ENCODE results near the gene FBXO8. TPM values are rescaled to one million over a fixed set of nuclear protein-coding genes. Genes with fewer than 3 reads are reported as not detected.

The FBXO8 gene
- total RNA-seq, 1 donor from 2014 or later = 16.6 TPM

DNA sequence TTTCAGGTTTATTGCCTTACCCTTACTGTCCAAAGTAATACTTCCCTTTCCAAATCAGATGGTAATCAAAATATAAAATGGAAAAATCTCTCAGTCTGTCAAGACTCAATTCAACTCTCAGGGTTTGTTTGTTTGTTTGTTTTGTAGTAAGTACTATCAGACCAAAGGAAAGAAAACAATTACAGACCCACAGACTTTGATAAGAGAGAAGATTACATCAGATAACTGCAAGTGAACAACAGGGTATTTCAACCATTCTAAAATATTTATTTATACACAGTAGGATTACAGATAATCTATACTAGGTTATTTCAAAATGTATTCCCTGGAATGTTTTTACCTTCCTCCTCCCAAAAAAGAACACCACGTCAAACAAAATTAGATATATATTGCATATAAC, 28.9 kb downstream of the FBXO8 start:
- intact Hi-C loops (cut with micrococcal nuclease) = no loop called here

DNA sequence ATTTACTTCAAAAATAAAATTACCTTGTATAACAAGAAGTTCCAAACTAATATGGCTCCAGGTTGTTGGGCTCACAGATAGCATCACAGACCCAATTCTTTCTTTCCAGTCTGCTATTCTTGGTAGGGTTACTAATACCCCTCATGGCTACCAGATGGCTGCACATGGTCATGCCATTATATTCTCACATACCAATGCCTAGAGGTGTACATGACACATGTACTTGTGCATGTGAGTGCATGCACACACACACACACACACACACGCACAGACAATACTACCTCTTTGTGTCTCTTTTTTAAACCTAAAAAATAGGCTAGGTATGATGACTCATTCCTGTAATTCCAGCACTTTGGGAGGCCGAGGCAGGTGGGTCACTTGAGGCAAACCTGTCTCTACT, 31.1 kb downstream of the FBXO8 start:
- intact Hi-C loops (cut with micrococcal nuclease) = no loop called here

DNA sequence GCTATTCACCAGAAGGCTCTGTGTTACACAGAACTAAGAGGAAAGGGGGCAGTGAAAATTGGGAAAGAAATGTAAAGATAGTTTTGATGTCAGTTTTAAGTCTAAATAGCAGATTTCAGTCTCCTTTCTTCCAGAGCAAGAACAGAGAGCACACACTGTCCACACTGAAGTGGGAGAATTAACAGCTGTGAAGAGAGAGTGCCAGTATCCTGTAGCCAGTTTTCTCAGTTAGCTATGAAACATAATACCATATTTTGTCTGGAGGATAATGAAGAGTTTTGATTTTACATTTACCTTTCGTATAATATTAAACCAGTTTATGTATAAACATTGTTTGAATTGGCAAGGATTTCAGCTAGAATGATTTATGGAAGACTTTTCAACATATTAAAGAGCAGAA, 35.1 kb downstream of the FBXO8 start:
- intact Hi-C loops (cut with micrococcal nuclease) = no loop called here

DNA sequence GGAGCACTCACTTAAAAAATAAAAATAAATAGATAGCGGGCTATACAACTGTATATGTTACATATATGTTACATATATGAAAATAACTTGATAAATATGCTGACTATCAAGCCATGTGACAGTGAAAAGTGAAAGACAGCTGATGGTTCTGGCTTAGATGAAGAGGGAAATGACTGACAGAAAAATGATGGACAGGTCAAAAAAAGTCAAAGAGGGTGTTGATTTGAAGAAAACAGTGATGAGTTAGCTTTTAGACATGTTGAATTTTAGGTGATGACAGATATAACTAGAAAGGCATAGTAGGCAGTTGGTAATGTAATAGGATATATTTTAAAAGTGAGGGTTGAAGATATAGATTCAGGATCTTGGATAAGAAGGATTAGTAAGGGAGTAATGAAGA, 37.8 kb downstream of the FBXO8 start:
- intact Hi-C loops (cut with micrococcal nuclease) = no loop called here

DNA sequence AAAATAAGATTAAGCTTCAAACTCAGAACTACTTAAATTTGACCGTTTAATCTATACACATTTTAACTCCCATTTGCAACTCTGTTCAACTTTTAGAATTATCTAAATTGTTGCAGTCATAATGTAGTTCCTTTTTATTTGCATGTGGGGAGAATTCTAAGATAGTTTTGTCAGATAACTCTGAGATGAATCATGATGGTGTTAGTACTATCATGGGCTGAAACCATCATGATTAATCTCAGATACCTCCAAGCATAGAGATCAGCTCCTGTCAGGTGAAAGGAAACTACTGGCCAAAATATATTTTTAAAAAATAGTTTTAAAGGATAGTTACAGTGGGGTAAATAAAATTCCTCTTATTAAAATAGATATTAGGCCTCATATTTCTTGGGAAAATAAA, 39.0 kb downstream of the FBXO8 start:
- intact Hi-C loops (cut with micrococcal nuclease) = no loop called here

DNA sequence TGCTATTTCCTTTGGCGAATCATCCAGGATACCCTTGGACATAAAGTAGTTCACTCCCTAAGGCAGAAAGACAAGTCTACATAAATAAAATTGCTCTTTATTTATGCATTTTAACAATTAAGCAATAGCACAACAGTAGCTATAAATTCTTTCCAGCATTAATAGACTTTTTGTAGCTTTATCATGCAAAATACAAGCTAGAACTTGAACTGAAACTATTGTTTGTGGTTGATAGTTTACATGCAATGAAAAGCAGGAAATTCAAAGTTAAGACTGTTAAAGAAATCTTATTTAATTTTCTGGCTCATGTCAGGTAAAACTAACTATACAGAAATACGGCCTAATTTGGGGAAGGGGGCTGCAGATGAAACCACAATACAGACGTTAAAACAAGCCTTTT, 42.3 kb downstream of the FBXO8 start:
- intact Hi-C loops (cut with micrococcal nuclease) = no loop called here

DNA sequence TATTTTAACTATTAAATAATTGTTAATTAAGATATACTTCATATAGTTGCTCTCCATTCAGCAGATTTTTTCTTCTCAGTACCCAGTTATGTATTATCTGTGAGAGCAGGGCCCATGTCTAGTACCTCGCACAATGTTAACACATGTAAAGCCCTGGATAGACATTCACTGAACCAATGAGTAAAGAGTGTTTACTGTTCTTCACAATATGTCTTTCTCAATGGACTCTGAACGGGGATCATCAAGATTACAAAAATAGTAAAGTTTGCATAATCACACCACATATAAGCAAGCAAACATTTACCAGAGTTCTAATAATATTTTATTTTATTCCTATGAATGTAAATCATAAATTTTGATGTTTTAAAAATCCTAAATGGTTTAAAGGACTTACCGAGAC, 47.1 kb downstream of the FBXO8 start:
- intact Hi-C loops (cut with micrococcal nuclease) = no loop called here

DNA sequence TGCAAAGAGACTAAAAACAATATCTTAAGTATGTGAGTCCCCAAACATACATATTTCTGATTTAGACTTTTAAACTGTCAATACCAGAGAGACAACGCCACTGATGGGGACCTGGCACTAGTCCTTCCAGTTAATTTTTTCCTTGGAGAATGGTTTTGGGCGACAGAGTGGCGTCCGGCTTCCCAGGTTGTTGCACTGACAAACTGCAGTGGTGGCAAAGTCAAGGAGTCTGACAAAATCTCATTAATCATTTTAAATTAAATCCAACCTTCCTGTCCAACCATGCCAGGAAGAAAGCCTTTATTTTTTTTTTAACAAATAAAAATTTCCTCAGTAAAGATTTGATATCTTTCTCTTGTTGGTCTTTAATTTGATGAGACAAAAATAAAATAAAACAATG, 52.8 kb downstream of the FBXO8 start:
- intact Hi-C loops (cut with micrococcal nuclease) = no loop called here

DNA sequence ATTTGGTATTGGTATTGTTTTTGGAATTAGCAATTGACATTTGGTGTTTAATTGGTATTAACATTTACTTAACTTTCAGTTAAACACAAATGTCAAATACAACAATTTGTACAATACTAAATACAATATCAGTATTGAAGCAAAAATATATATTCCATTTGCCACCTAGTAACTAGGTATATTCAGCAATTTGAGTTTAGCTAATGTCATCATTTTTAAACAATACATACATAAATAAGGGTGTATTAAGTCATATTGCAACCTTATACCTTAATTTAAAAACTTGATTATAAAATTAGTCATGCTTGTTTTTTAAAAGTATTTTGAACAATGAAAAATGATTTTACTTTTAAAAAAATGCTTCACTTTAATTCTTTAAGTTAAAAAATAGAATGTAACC, 53.3 kb downstream of the FBXO8 start:
- intact Hi-C loops (cut with micrococcal nuclease) = no loop called here

DNA sequence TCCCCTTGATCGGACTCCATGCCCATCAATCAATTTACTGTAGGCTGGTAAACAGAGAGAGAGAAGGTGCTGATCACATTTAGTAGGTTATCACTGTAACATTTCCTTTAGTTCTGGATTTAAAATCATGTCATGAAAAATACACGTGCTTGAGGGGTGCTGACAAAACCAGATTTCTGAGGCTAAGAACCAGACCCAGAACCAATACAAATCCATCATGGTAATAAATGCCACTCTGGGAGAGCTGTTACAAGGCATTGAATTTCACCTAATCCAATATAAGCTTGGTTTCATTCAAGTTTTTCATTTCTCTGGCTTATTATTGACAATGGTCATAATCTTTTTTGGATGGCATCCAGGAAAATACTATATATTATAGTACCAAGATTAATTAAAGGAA, 54.5 kb downstream of the FBXO8 start:
- intact Hi-C loops (cut with micrococcal nuclease) = no loop called here

DNA sequence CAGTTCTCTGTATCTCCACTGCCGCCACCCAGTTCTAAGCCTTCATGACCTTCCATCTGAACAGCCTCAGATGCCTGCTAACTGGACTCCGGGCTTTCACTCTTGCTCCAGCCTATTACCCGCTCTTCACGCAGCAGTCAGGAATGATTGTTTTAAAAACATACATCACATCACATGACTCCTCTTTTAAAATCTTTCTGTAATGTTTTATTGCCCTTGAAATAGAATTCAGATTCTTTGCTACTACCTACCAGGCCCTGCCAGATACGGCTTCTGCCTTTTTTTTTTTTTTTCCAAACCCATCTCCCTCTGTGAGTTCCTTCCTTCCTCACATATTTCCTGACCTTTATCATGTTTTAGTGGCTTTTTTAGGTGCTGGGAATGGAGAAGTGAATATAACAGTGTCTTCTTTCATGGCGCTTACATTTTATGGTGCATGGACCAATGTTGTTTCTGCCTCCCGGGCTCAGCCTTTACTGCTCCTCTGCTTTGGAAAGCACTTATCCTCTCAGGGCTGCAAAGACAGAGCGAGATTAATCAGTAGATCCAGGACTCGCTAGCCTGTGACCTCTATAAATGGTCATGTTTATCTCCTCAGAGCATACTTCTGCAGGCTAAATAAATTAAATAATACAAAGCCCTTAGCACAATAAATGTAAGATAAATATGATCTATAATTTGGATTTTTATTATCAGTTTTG, 58.0 kb downstream of the FBXO8 start:
- intact Hi-C loops (cut with micrococcal nuclease) = no loop called here

DNA sequence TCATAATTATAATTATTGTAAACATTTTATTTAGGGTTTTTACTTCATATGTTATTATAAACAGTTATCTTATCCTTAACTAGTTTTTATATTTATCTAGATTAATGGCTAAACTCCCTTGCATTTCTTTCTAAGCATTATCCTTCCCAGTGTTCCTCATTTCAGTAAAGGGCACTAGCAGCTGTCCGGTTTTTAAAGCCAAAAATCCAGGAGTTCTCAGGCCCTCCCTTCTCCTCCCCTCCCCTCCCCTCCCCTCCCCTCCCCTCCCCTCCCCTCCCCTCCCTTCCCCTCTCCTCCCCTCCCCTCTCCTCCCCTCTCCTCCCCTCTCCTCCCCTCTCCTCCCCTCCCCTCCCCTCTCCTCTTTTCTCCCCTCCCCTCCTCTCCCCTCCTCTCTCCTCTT, 58.9 kb downstream of the FBXO8 start:
- intact Hi-C loops (cut with micrococcal nuclease) = no loop called here

DNA sequence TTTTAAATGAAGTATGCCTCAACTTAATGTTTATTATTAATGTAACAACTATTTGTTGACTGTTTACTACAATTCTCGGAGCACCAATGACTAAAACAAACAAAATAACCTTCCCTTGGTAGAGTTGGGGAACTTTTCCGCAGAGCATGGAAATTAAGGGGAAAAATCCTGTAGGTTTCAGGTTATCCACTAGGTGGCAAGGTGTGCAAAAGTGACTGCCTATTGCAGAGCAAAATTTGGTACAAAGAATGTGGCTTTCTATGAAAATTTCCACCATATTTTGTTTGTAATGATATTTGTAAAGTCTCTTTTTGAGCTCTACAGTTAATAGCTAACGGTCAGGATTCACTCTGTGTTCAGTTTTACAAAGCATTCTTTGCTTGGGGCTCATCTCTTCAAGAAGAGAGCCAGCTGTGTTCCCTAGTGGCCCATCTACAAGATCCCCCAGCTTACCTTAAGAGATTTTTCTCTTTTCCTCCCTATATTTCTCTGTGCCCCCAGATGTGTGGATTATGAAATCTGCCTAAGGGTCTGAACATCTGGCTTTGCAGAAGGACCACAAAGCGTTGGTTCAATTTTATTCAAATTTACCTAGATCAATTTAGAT, 61.1 kb downstream of the FBXO8 start:
- intact Hi-C loops (cut with micrococcal nuclease) = loop anchor here (1.0 kb wide), 2 partner anchors 97 to 410 kb away; no protein-coding TSS in a partner anchor

DNA sequence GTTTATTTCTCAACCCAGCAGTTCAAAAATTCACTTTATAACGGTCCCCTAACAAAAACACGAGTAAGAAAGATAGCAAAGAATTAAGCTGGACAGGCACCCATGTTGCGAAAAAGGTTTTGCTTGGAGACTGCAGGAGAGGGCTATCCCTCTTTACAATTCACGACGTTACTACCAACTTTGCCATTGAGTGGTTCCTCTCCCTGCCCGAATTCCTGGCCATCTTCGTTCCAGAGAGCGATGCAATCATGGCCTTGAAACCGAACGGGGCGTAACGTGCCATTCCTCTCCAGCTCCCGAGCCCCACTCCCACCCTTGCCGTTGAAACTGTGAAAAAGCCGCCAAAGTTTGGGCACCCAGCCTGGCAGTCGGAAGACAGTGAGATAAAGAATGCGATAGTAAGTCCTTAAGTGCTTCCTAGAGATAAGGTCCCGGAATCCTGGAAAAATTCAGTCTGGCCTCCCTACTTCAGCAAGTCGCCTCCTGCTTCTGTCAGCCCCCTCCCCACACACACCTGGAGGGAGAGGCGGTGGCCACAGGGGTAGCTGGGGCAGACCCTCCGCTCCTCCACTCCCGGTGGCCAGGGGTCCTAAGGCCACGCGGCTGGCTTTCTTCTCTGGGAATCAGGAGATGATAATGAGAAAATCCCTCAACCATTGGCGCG, 65.2 kb downstream of the FBXO8 start:
- intact Hi-C loops (cut with micrococcal nuclease) = loop anchor here (5.0 kb wide), 1 partner anchor 691 kb away; no protein-coding TSS in a partner anchor

DNA sequence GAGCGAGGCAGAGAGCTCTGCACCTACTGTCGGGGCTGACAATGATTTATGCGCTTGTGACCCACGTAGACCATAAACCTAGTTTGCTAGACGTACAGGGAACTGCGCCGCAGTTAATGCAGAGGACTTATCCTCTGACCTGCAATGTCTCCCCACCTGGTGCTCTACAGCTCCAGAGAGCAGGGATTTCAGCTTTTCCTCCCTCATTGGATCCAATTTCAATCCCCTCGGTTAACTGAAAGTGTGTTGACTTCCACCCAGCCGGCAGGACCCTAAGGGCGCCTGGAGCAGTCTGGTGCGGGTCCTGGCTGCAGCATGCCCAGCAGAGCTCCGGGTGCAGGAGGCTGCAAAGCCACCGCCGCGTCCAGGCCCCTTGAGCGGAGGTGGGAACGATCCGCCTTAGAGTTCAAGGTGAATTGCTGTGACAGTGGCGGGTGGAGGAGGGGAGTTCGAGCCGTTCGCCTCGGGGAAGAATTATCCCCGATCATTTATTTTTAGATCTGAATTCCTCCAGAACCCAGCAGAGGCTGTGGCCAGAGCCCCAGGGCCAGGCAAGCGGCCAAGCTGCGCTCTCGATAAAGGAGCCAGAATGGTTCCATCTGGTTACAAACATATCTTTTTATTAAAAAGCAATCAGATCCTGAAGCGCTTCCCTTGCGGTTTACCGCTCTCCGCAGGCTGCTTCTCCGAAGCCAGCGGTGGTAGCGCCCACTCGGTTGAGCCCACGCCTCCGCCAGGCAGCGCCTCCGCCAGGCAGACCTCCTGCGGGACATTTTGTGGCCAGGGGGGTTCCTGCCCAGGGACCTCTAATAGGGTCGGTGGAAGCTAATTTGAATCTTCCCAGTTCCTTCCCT, 66.0 kb downstream of the FBXO8 start:
- intact Hi-C loops (cut with micrococcal nuclease) = loop anchor here (5.0 kb wide), 1 partner anchor 690 kb away; no protein-coding TSS in a partner anchor

DNA sequence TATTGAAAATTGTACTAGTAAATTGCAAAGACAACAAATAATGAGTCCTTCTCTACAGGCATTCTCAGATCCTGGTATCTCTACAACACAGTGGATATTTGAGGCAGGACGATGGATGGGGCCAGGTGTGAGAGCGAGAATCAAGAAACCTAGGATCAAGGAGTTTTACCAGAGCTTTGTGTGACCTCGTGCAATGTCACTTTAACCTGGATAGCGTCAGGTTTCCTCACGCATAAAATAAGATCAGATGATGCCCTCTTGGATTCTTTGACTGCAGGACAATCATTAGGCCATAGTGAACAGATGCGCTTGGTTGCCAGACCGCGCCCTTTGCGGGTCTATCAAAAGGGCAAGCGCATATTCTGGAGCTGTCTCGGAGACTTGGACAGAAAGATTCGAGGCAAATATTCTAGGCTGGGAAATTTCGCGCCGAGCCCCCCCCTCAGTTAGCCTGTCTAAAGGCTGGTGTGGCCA, 66.6 kb downstream of the FBXO8 start:
- intact Hi-C loops (cut with micrococcal nuclease) = loop anchor here (5.0 kb wide), 1 partner anchor 690 kb away; no protein-coding TSS in a partner anchor

DNA sequence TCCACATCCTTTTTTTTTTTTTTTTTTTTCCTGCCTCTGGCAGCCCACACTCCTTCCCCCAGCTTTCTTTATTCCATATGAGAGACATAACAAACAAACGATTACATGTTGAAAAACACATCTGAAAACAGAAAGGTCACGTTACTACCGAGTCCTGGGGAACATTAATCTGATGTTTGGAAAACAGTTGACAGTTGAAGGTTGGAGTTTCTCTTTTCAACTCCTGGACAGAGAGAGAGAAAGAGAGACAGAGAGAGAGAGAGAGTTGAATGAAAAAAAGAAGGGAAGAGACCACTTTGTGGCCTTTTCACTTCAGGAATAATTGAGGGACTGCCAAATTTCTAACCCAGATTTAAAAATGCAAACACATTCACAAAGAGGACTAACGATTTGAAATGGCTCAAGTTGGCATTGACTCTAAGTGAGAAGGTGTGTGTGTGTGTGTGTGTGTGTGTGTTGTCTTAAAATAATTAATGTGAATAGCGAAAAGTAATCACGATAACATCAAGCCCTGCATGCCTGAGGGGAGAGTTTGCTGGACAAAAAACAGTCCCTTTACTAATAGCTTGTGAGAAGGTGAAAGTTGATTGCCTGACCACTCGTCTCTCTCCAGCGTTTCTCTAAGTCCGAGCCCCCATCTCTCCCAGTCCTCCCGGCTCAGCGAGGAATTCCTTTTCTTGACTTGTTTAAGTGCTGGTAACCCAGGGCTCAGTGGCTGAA, 67.3 kb downstream of the FBXO8 start:
- intact Hi-C loops (cut with micrococcal nuclease) = loop anchor here (5.0 kb wide), 1 partner anchor 689 kb away; no protein-coding TSS in a partner anchor

DNA sequence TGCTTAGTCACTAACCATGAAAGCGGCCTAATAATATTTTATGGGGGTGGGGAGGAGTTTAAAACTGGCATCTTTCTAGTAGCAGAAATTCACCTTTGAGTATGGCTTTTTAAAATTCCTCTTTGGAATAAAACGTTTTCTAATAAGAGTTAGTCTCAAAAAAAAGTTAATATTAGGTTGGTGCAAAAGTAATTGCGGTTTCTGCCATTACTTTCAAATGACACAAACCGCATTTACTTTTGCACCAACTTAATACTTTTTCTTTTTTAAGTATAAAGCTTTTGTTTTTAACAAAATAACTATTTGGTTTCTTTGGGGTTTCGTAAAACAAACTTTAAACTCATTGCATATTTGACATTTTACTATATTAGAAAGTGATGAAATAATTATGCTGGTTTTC, 68.4 kb downstream of the FBXO8 start:
- intact Hi-C loops (cut with micrococcal nuclease) = loop anchor here (5.0 kb wide), 1 partner anchor 688 kb away; no protein-coding TSS in a partner anchor

DNA sequence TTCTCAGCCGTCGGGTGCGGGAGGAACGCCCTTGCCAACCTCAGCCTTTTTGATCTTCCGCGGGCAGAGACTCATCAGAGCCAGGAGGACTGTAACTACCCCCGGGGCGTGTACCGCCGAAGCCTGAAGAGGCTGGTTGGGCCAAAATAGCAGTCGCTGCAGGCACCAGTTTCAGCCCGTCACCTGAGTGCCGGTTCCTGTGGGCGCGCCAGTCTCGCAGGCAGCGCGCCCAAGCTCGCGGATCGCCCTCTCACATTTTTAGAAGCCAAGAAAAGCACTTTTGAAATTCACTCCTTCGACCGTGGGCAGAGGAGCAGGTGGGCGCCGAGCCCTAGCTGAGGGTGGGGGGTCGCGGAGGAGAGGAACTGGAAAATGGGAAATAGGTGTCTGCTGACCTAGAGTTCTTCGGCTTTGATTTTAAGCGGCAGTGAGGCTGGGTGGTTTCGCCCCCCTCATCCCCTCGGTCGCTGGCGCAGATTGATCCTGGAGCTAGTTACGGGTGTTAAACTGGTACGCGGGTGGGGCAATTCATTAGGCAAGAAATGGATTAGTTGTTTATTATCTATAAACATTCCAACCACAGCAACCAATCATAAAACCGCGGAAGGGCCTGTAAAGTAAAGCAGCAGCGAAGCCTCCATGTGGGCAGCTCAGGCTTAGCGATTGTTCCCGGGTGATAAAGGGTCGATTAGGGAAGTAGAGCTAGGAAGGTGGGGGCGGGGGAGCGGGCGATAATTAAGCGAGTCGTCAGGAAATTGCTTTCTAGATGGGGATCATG, 69.2 kb downstream of the FBXO8 start:
- intact Hi-C loops (cut with micrococcal nuclease) = no loop called here

DNA sequence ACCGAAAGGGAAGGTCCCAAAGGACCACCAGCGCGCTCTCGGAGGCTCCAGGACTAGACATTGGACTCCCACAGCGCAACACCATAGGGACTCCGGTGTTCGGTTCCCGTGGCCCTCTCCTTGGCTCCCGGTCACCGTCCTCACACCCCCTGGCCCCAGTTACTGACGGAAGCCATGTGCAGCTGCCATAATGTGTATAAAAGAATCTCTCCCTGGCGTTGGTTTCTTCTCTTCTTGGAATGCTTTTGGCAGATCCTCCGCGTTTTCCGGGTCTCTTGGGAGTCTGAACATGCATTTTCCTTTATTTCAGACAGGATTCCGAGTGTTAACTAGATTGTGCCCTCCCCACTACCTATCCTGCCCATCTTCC, 69.8 kb downstream of the FBXO8 start:
- intact Hi-C loops (cut with micrococcal nuclease) = no loop called here

Data from T-helper 2 cell treated with Interferon-gamma antibody and Interleukin-4, amounts not matched to agents 100 ng/mL and 5 ng/mL, for 36 hours (primary cell).